EL (cell line): ENCODE results near the gene POLR2L.

Experiments
- DNase-seq: peaks from one replicate; pipeline ENCODE4 v3.0.0-alpha.2; 2016

Gene POLR2L

DNA sequence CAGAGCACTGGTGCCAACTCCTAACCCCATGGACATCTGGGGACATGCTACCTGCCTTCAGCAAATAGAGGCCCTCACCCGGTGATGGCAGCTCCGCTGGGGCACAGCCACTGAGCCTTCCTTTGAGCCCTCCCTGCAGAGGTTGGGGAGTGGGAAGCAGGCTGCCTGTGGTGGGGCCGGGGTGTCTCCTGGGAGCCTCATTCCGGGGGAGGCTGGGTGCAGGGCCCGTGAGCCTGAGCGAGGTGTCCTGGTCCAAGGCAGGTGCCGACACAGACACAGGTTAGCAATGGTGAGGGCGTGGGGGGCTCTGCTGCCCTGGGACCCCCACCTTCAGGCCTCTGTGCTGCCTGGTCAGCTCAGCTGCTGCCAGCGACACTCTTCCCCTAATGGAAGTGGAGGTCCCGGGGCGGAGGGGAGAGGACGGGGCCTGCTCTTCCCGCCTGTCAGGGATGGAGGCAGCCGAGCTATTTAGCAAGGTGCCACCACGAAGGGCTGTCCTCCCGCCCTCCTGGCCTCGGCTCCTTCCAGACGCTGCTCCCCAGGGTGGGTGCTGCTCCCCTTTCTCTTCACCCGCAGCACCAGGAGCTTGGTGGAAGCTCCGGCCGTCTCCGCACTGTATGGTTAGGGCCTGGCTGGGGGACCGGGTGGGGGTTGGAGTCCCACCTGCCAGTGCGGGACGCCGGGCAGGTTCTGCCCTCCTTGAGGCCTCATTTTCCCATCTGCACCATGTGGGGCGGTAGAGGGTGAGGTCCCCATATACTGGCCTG, 11.5 kb upstream of the POLR2L start:
- no peak for DNase-seq

GRCh38 chr11:852762-853161, 10.4 kb upstream of the POLR2L start:
- no peak for DNase-seq

- no peak for DNase-seq
Measured at GRCh38 chr11:850775-851763, 8.7 kb upstream of the POLR2L start.

- no peak for DNase-seq
Measured at GRCh38 chr11:849951-850774, 7.8 kb upstream of the POLR2L start.

- DNase-seq, result no peak
Measured at GRCh38 chr11:849104-849824, 6.9 kb upstream of the POLR2L start.

GRCh38 chr11:848380-848931, 6.1 kb upstream of the POLR2L start:
- DNase-seq, result no peak

DNA sequence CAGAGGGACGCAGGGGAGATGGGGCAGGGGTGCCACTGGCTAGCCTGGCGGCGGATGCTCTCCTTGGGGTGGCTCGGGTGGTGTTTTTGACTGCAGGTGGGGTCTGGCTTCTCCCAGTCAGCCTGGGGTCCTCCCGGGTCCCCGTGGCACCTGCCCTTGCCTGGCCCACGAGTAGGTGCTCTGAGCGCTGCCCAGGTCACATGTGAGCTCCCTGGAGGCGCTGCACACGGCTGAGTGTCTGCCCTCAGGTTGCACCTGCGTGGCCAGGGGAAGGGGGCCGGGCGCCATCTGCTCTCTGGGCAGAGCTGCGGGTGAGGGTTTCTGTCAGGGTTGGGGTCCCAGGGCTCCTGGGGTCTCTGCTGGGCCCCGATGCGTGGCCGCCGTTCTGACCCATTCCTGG, 5.5 kb upstream of the POLR2L start:
- DNase-seq, result no peak

- DNase-seq, result peak; percentile 62
Measured at GRCh38 chr11:846496-847098, 4.3 kb upstream of the POLR2L start.

DNA sequence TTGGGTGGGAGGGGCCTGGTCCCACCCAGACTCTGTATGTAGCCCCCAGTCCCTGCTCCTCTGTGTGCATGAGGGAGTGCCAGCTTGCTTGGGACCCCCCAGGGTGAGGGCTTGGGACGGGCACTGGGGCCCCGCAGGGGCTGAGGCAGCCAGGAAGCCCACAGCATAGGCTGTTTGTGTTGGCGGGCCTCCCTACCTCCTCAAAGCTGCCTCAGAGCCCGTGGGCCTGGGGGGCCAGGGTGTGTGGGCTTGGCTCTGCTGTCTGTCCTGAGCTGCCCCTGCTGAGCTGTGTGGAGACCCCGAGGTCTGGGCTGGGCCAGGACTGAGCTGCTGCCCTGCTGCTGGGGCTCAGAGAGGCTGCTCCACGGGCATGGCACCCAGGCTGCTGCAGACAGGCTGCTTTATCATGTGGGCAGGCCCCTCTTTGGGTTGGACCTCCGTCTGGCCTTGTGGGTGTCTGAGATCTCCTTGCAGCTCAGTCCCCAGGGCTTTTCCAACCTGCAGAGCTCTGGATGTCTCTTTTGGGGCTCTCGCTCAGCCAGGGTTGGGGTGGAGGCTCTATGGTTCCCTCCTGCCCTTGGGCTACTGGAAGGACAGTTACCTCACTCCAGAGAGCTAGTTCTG, 3.7 kb upstream of the POLR2L start:
- DNase-seq, result peak; percentile 39

DNA sequence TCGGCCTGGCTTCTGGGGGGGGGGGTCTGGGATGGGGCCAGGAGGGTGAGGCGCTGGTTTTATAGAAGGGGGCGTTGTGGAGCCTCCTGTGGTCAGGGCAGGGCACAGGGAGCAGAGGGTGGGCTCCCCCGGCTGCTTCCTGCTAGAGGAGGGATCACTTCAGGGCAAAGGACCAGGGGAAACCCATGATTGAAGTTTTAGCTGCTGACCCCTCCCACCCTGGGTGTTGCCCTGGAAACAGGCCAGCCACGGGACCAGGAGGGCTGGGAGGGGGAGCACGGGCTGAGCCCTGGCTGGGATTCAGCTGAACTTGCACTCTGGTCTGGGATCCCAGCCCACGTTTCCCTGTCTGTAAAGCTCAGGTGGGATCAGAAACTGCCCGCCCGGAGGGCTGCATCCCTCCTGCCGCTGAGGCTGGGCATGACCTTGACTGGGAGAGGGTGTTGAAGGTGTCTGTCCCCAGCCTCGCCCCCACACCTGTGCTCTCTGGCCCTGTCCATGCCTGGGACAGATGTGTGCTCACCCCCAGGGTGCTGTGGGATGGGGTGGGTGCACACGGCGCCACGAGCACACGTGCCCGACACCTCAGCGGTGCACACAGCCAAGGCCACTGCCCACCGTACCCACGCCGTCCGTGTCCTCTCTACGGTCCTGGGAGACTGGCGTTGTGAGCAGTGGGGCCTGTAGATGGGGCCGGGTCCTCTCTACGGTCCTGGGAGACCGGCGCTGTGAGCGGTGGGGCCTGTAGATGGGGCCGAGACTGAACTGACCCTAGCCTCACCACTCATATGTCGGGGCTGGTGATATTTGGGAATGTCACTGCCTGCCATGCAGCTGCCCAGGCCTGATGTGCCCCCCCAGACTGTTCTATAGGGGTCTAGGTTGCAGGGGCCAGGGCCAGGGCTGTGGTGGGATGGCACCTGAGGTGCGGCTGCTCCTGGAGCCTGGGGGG, 2.6 kb upstream of the POLR2L start:
- DNase-seq, result peak; percentile 91

DNA sequence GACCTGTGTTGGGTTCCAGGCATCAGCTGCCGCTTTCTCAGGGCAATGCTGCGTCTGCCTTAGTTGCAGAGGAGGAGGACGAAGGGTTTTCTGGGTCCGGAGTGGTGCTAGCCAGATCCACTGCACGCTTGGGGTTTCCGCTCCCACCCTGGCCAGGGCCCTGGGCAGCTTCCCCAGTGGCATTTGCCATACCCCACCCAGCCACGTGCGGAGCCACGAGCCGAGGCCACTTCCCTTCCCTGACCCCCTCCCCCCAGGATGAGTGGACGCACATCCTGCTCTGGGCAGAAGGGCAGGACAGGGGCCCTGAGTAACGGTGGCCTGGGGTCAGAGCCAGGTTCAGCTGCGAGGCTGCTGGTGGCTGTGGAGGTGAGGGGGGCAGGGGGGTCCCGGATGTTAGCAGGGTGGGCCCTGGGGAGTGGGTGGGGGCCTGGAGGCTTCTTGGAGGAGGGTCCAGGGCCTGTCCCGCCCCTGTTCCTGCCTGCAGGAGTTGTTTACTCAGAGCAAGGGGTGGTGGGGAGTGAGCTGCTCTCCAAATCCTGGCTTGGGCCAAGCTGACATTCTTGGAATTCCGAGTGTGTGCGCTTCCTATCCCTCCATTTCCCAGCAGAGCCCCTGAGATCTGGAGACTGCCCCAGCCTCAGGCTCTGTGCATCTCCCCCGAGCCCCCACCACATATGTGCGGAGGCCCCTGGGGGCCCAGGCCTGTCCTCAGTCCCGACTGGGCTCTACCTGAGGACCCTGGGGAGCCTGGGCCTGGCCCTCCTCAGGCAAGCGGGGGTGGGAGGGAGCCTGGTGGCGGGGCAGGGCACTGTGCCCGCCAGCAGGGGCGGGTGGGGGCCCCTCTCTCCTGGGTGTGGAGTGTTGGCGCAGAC, 1.7 kb upstream of the POLR2L start:
- DNase-seq, result peak; percentile 98

- no peak for DNase-seq
Measured at GRCh38 chr11:843086-843734, 881 bp upstream of the POLR2L start.

- DNase-seq, result no peak
Measured at GRCh38 chr11:841981-842369, 354 bp downstream of the POLR2L start.

- DNase-seq, result no peak
Measured at GRCh38 chr11:839875-840617, 2.3 kb downstream of the POLR2L start.

- no peak for DNase-seq
Measured at GRCh38 chr11:839280-839623, 3.1 kb downstream of the POLR2L start.

- no peak for DNase-seq
Measured at GRCh38 chr11:838441-839279, 3.7 kb downstream of the POLR2L start.

DNA sequence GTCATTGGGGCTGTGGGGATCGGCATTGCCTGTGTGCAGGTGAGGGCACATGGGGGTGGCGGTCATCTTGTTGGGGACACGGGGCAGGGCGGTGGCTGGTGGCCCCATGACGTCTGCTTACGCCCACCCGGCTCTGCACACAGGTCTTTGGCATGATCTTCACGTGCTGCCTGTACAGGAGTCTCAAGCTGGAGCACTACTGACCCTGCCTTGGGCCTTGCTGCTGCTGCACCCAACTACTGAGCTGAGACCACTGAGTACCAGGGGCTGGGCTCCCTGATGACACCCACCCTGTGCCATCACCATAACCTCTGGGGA, 4.4 kb downstream of the POLR2L start:
- no peak for DNase-seq
